NCI-H345 treated with DMSO at 0.1 percent for 48 hours (cell line): ENCODE measurements around the gene NF1.
"Not testable (repeated sequence)": the region's sequence is repeated elsewhere in the genome, so short reads cannot be mapped to it uniquely, and the experiment has no call there.

Experiments used
- DNase-seq: peaks from one replicate; lab custom pipeline; 2025; ENCODE audit not compliant: unreplicated experiment; lab: John Stamatoyannopoulos, UW

The NF1 gene

GRCh38 chr17:31378638-31379037 lies 283.9 kb downstream of the NF1 start:
- DNase-seq, result no peak

- no peak for DNase-seq
Observed at GRCh38 chr17:31379597-31380205, 284.9 kb downstream of the NF1 start.

GRCh38 chr17:31381165-31381668 lies 286.4 kb downstream of the NF1 start:
- DNase-seq, result no peak

GRCh38 chr17:31382668-31383275 lies 288.0 kb downstream of the NF1 start:
- DNase-seq, result not testable (repeated sequence)

GRCh38 chr17:31383488-31383887 lies 288.7 kb downstream of the NF1 start:
- not testable (repeated sequence) for DNase-seq

- no peak for DNase-seq
Observed at GRCh38 chr17:31385428-31386285, 290.9 kb downstream of the NF1 start.

- no peak for DNase-seq
Observed at GRCh38 chr17:31386542-31387075, 291.8 kb downstream of the NF1 start.

- DNase-seq, result no peak
Observed at GRCh38 chr17:31387438-31387837, 292.7 kb downstream of the NF1 start.

GRCh38 chr17:31388351-31388750 lies 293.6 kb downstream of the NF1 start:
- DNase-seq, result no peak

- DNase-seq, result no peak
Observed at GRCh38 chr17:31388770-31389656, 294.2 kb downstream of the NF1 start.

- DNase-seq, result no peak
Observed at GRCh38 chr17:31389657-31390381, 295.0 kb downstream of the NF1 start.

GRCh38 chr17:31390426-31390747 lies 295.6 kb downstream of the NF1 start:
- DNase-seq, result no peak

GRCh38 chr17:31390748-31391495 lies 296.1 kb downstream of the NF1 start:
- peak; percentile 30 for DNase-seq

- no peak for DNase-seq
Observed at GRCh38 chr17:31391496-31391949, 296.7 kb downstream of the NF1 start, which contains the start of gene RAB11FIP4. RAB11FIP4 (plus strand) TSS chr17:31391675; CDS start chr17:31391853, 178 bp downstream.

- no peak for DNase-seq
Observed at GRCh38 chr17:31392002-31392855, 297.5 kb downstream of the NF1 start.

GRCh38 chr17:31392856-31393748 lies 298.3 kb downstream of the NF1 start:
- DNase-seq, result no peak

- no peak for DNase-seq
Observed at GRCh38 chr17:31393749-31394146, 299.0 kb downstream of the NF1 start.
